Aorta (tissue), 5 donors: ENCODE data around the gene PAF1. TPM values are rescaled to one million over a fixed set of nuclear protein-coding genes. Genes with fewer than 3 reads are reported as not detected.

Source experiments
- ATAC-seq: fragments of 200-7000 bp; cut with Tn5 transposase; one replicate; pipeline ENCODE4 v1.9.1; 2022; ENCODE audit warnings: moderate library complexity; ENCODE audit not compliant: low FRiP score
- DNase-seq, 2 donors: peaks; one replicate each; pipeline ENCODE4 v3.0.0-alpha.2; 2020
- H3K27ac ChIP-seq, 2 donors: one replicate each; pipeline ENCODE4 v1.5.1; 2013; ENCODE audit warnings: low read length in 2 of 2, mild to moderate bottlenecking in 2 of 2, moderate library complexity in 2 of 2, control low read depth in 1 of 2, inconsistent platforms in 1 of 2, low read depth in 1 of 2
- H3K27me3 ChIP-seq, 2 donors: one replicate each; pipeline ENCODE4 v1.6.1; 2013; ENCODE audit warnings: control low read depth in 1 of 2, low read length in 1 of 2, mild to moderate bottlenecking in 1 of 2, moderate library complexity in 1 of 2; ENCODE audit not compliant: insufficient read depth in 2 of 2, control insufficient read depth in 1 of 2
- H3K36me3 ChIP-seq, 2 donors: one replicate each; pipeline ENCODE4 v1.6.1; 2013; ENCODE audit warnings: control low read depth in 1 of 2, low read length in 1 of 2, mild to moderate bottlenecking in 1 of 2; ENCODE audit not compliant: insufficient read depth in 2 of 2, control insufficient read depth in 1 of 2
- H3K4me1 ChIP-seq, 2 donors: one replicate each; pipeline ENCODE4 v1.6.1; 2013; ENCODE audit warnings: low read length in 2 of 2, control low read depth in 1 of 2, mild to moderate bottlenecking in 1 of 2, moderate library complexity in 1 of 2; ENCODE audit not compliant: insufficient read depth in 2 of 2, control insufficient read depth in 1 of 2
- H3K4me3 ChIP-seq, 2 donors: one replicate each; pipeline ENCODE4 v1.5.1; 2013; ENCODE audit warnings: low read length in 2 of 2, control low read depth in 1 of 2, mild to moderate bottlenecking in 1 of 2
- H3K9me3 ChIP-seq: one replicate; pipeline ENCODE4 v1.6.1; 2013; ENCODE audit warnings: mild to moderate bottlenecking, low read length; ENCODE audit not compliant: control insufficient read depth
- WGBS, 2 donors: extraction: QIAGEN DNeasy Blood & Tissue Kit; methylation state at CpG; one replicate each; pipeline ENCODE4 v1.1.7; 2013; 5-methylcytosine and 5-hydroxymethylcytosine counted together
- intact Hi-C, 2 donors: fragments of 100-400 bp; cut with DNase I; formaldehyde crosslinking; loops; one replicate each; pipeline versions ENCODE4 v1.14.2 to v1.15.0; 2022
- polyA plus RNA-seq, 2 donors: library from polyadenylated mRNA; stranded (reverse); fragments of 200-250 nt; gene quantifications; one replicate each; pipeline ENCODE4 v1.2.3, GENCODE V29; 2013
- total RNA-seq, 2 donors: library from RNA; stranded (reverse); fragmentation: NEBNext Ultra II Directional; extraction: Animal tissue kit (Norgen Biotek cat#: 25700); gene quantifications; one replicate each; pipeline ENCODE4 v1.2.1, GENCODE V29; 2021
- donor health status: healthy with polysubstance abuse.
- donor health status: Bipolar disorder and iron deficiency.
- donor health status: DM: no; HTN: no; CAD: no.
- donor health status: DM: no; HTN: no; CAD: no.
- donor health status: DM: yes; HTN: yes; CAD: no.

PAF1 gene
- total and polyA plus RNA-seq, 4 donors, result 27.7 to 43.8 (median 34.2) TPM

GRCh38 chr19:39397360-39398296 is 6.7 kb upstream of the PAF1 start:
- 23 to 28% methylated on average over 15 to 17 of the region's 17 CpGs for WGBS, 2 donors
- Histone ChIP-seq H3K27me3 (no peaks in the 10 kb centered on the region), H3K4me3 (no peak overlapping the region), H3K36me3 (no peaks in the 10 kb centered on the region), H3K9me3 (no peaks in the 10 kb centered on the region), H3K4me1 (no peaks in the 10 kb centered on the region), H3K27ac (peak overlapping the region in 1 of 2 donors; percentile 86)
- ATAC-seq, result peak; percentile 88
- intact Hi-C loops, result loop anchor here (1.0 to 5.0 kb wide), 3 partner anchors 13 to 135 kb away; partner anchors contain the start of genes EID2B (in 1 of the 2) and PLEKHG2 (in 1 of the 2)
- peak; percentile 94 to 97 for DNase-seq

- H3K4me3 ChIP-seq, result peak overlapping the region; percentile 14 to 84
- H3K36me3 ChIP-seq, result peaks cover 0 to 3% of the 10 kb centered on the region in 2 donors
- DNase-seq (no peak), ATAC-seq (no peak)
- intact Hi-C loops, result loop anchor here in 1 of 2 donors (5.0 kb wide), 1 partner anchor 47 kb away; the partner anchor contains the start of gene RPS16
- no peaks in the 10 kb centered on the region for H3K9me3 ChIP-seq
- WGBS, 2 donors, result 0 to 1% methylated on average over 10 of the region's 10 CpGs
- H3K27me3 ChIP-seq, result no peaks in the 10 kb centered on the region
- H3K4me1 ChIP-seq, result no peaks in the 10 kb centered on the region
- peak overlapping the region; percentile 85 to 89 for H3K27ac ChIP-seq
Observed at GRCh38 chr19:39390451-39390750, 505 bp downstream of the PAF1 start.

- Histone ChIP-seq H3K27ac (peak overlapping the region in 1 of 2 donors; percentile 85), H3K27me3 (no peaks in the 10 kb centered on the region), H3K36me3 (peaks cover 0 to 3% of the 10 kb centered on the region in 2 donors), H3K4me1 (no peaks in the 10 kb centered on the region), H3K4me3 (no peak overlapping the region), H3K9me3 (no peaks in the 10 kb centered on the region)
- ATAC-seq (no peak), DNase-seq (no peak)
- 62 to 64% methylated on average over 13 of the region's 13 CpGs for WGBS, 2 donors
- intact Hi-C loops, result loop anchor here in 1 of 2 donors (5.0 kb wide), 1 partner anchor 47 kb away; the partner anchor contains the start of gene RPS16
Observed at GRCh38 chr19:39389631-39390414, 1.1 kb downstream of the PAF1 start.

- Histone ChIP-seq H3K4me3 (no peak overlapping the region), H3K36me3 (peaks cover 0 to 3% of the 10 kb centered on the region in 2 donors), H3K4me1 (no peaks in the 10 kb centered on the region), H3K9me3 (no peaks in the 10 kb centered on the region), H3K27me3 (no peaks in the 10 kb centered on the region), H3K27ac (no peak overlapping the region)
- 81 to 84% methylated on average over 5 of the region's 5 CpGs for whole genome bisulfite sequencing, 2 donors
- DNase-seq (no peak), ATAC-seq (no peak)
- intact Hi-C loops, result no loop called here
Observed at GRCh38 chr19:39388657-39389056, 2.2 kb downstream of the PAF1 start.

GRCh38 chr19:39386557-39386956 is 4.3 kb downstream of the PAF1 start:
- no peak overlapping the region for H3K4me3 ChIP-seq

GRCh38 chr19:39385629-39386411 is 5.1 kb downstream of the PAF1 start:
- intact Hi-C loops, result no loop called here
- Histone ChIP-seq H3K9me3 (no peaks in the 10 kb centered on the region), H3K27ac (no peak overlapping the region), H3K4me1 (no peaks in the 10 kb centered on the region), H3K4me3 (no peak overlapping the region), H3K27me3 (no peaks in the 10 kb centered on the region), H3K36me3 (peaks cover 2 to 8% of the 10 kb centered on the region in 2 donors)
- no peak for DNase-seq
- WGBS, 2 donors, result 74 to 76% methylated on average over 20 of the region's 20 CpGs
- no peak for ATAC-seq

More at GRCh38 chr19:39386557-39386956, 4.3 kb downstream of the PAF1 start:
- WGBS, 2 donors, result 82 to 86% methylated on average over 7 of the region's 7 CpGs
- DNase-seq (no peak), ATAC-seq (no peak)
- Histone ChIP-seq H3K4me1 (no peaks in the 10 kb centered on the region), H3K27ac (no peak overlapping the region), H3K27me3 (no peaks in the 10 kb centered on the region), H3K9me3 (no peaks in the 10 kb centered on the region), H3K36me3 (peaks cover 0 to 5% of the 10 kb centered on the region in 2 donors)
- intact Hi-C loops, result no loop called here

GRCh38 chr19:39384839-39385568 is 5.9 kb downstream of the PAF1 start:
- Histone ChIP-seq H3K36me3 (peaks cover 2 to 12% of the 10 kb centered on the region in 2 donors), H3K27ac (no peak overlapping the region), H3K9me3 (no peaks in the 10 kb centered on the region), H3K4me1 (no peaks in the 10 kb centered on the region), H3K4me3 (no peak overlapping the region), H3K27me3 (no peaks in the 10 kb centered on the region)
- no peak for DNase-seq
- no peak for ATAC-seq
- intact Hi-C loops, result no loop called here
- 59 to 63% methylated on average over 9 of the region's 9 CpGs for WGBS, 2 donors
